HG03159 (cell line): ENCODE measurements around the gene MERTK.
"Not testable (repeated sequence)": the region's sequence is repeated elsewhere in the genome, so short reads cannot be mapped to it uniquely, and the experiment has no call there.

Source experiments
- ATAC-seq: cut with Tn5 transposase; IDR thresholded peaks from one replicate; pipeline ENCODE4 v1.9.1; 2021; ENCODE audit warnings: mild to moderate bottlenecking, moderate library complexity; ENCODE audit not compliant: unreplicated experiment

The MERTK gene

GRCh38 chr2:111897924-111898702 lies at the start of gene MERTK:
MERTK (plus strand) TSS chr2:111898607; CDS start chr2:111898736, 129 bp downstream.
- peak; percentile 53 for ATAC-seq

GRCh38 chr2:111850646-111851045 lies 47.8 kb upstream of the MERTK start:
- not testable (repeated sequence) for ATAC-seq

GRCh38 chr2:111852544-111852943 lies 45.9 kb upstream of the MERTK start:
- ATAC-seq = not testable (repeated sequence)

- not testable (repeated sequence) for ATAC-seq
These were observed 38.4 kb upstream of the MERTK start for GRCh38 chr2:111860005-111860404.

- ATAC-seq = not testable (repeated sequence)
These were observed 33.3 kb upstream of the MERTK start for GRCh38 chr2:111865124-111865523.

GRCh38 chr2:111872806-111873205 lies 25.6 kb upstream of the MERTK start:
- not testable (repeated sequence) for ATAC-seq

- peak; percentile 83 for ATAC-seq
These were observed 14.5 kb upstream of the MERTK start, which contains the start of gene ANAPC1 for GRCh38 chr2:111883661-111884591. ANAPC1 (minus strand) TSS chr2:111884193; CDS start chr2:111880825, 3,368 bp downstream.

GRCh38 chr2:111884592-111884964 lies 13.8 kb upstream of the MERTK start:
- no peak for ATAC-seq

GRCh38 chr2:111896024-111896423 lies 2.4 kb upstream of the MERTK start:
- ATAC-seq = no peak

- no peak for ATAC-seq
These were observed 1.8 kb upstream of the MERTK start for GRCh38 chr2:111896576-111896975.

- peak; percentile 28 for ATAC-seq
These were observed 830 bp upstream of the MERTK start for GRCh38 chr2:111897630-111897923.

- ATAC-seq = no peak
These were observed 502 bp downstream of the MERTK start for GRCh38 chr2:111898703-111899514.

GRCh38 chr2:111900859-111901258 lies 2.5 kb downstream of the MERTK start:
- no peak for ATAC-seq

GRCh38 chr2:111903516-111903915 lies 5.1 kb downstream of the MERTK start:
- ATAC-seq = no peak

- no peak for ATAC-seq
These were observed 5.6 kb downstream of the MERTK start for GRCh38 chr2:111903930-111904439.

- ATAC-seq = no peak
These were observed 6.5 kb downstream of the MERTK start for GRCh38 chr2:111904726-111905474.

GRCh38 chr2:111905475-111905869 lies 7.1 kb downstream of the MERTK start:
- not testable (repeated sequence) for ATAC-seq

GRCh38 chr2:111905990-111906735 lies 7.8 kb downstream of the MERTK start:
- ATAC-seq = peak; percentile 60

- ATAC-seq = no peak
These were observed 10.2 kb downstream of the MERTK start for GRCh38 chr2:111908578-111908977.
